Jurkat, Clone E6-1 (cell line): ENCODE results near the gene TNFAIP8L2.
A peak's percentile ranks its signal among the peaks of the same experiment; 100 is the strongest.
"Not testable (repeated sequence)": the region's sequence is repeated elsewhere in the genome, so short reads cannot be mapped to it uniquely, and the experiment has no call there.

ENCODE experiments used
- DNase-seq: peaks from one replicate; pipeline ENCODE4 v3.0.0-alpha.2; 2011; ENCODE audit warnings: low read depth, low spot score
- H3K4me3 ChIP-seq: 2 replicates; pipeline ENCODE4 v1.5.1; 2011; ENCODE audit warnings: mild to moderate bottlenecking, low read length, control low read depth, moderate library complexity

Gene TNFAIP8L2

GRCh38 chr1:151175863-151176262 is 19.4 kb downstream of the TNFAIP8L2 start, which contains the start of gene TMOD4:
Gene TMOD4 (minus strand): TSS chr1:151175981. CDS start chr1:151174875, 1,106 bp downstream.
- no peak for DNase-seq
- no peak within 1 kb of the TSS for H3K4me3 ChIP-seq

- no peak overlapping the region for H3K4me3 ChIP-seq
- DNase-seq = no peak
These were observed 20.1 kb downstream of the TNFAIP8L2 start for GRCh38 chr1:151176514-151177045.

- no peak for DNase-seq
- H3K4me3 ChIP-seq = no peak overlapping the region
These were observed 27.8 kb downstream of the TNFAIP8L2 start for GRCh38 chr1:151184211-151184610.

- no peak overlapping the region for H3K4me3 ChIP-seq
- DNase-seq = no peak
These were observed 30.8 kb downstream of the TNFAIP8L2 start for GRCh38 chr1:151187205-151187604.

- DNase-seq = not testable (repeated sequence)
- peak overlapping the region; percentile 78 for H3K4me3 ChIP-seq
These were observed 32.2 kb downstream of the TNFAIP8L2 start for GRCh38 chr1:151188667-151189066.

GRCh38 chr1:151189637-151190445 is 33.4 kb downstream of the TNFAIP8L2 start, which contains the start of gene VPS72:
Gene VPS72 (minus strand): TSS chr1:151190197. CDS start chr1:151190121, 76 bp downstream.
- DNase-seq = peak; percentile 91
- peak within 1 kb of the TSS; percentile 78 for H3K4me3 ChIP-seq

GRCh38 chr1:151192047-151192446 is 35.6 kb downstream of the TNFAIP8L2 start:
- no peak overlapping the region for H3K4me3 ChIP-seq
- DNase-seq = no peak

- H3K4me3 ChIP-seq = no peak overlapping the region
- no peak for DNase-seq
These were observed 36.9 kb downstream of the TNFAIP8L2 start for GRCh38 chr1:151193304-151193703.

GRCh38 chr1:151193856-151194255 is 37.4 kb downstream of the TNFAIP8L2 start:
- no peak for DNase-seq
- no peak overlapping the region for H3K4me3 ChIP-seq

- H3K4me3 ChIP-seq, DNase-seq: not testable (repeated sequence)
These were observed 38.6 kb downstream of the TNFAIP8L2 start for GRCh38 chr1:151194894-151195594.

GRCh38 chr1:151196292-151196800 is 39.9 kb downstream of the TNFAIP8L2 start:
- H3K4me3 ChIP-seq = peak overlapping the region; percentile 41
- peak; percentile 76 for DNase-seq

GRCh38 chr1:151197863-151198253 is 41.4 kb downstream of the TNFAIP8L2 start:
- no peak for DNase-seq
- H3K4me3 ChIP-seq = peak overlapping the region; percentile 83

- peak within 1 kb of the TSS; percentile 83 for H3K4me3 ChIP-seq
- peak; percentile 98 for DNase-seq
These were observed 42.0 kb downstream of the TNFAIP8L2 start, which contains the start of gene PIP5K1A for GRCh38 chr1:151198254-151199127. Gene PIP5K1A (plus strand): TSS chr1:151198552. CDS start chr1:151198997, 445 bp downstream.

- no peak for DNase-seq
These were observed 43.6 kb downstream of the TNFAIP8L2 start for GRCh38 chr1:151199873-151200581.

GRCh38 chr1:151205381-151205965 is 49.0 kb downstream of the TNFAIP8L2 start:
- not testable (repeated sequence) for DNase-seq, H3K4me3 ChIP-seq

More at GRCh38 chr1:151199873-151200581, 43.6 kb downstream of the TNFAIP8L2 start:
- H3K4me3 ChIP-seq = peak overlapping the region; percentile 83
